ENCODE results near the gene MICAL3. TPM values are rescaled to one million over a fixed set of nuclear protein-coding genes. Genes with fewer than 3 reads are reported as not detected.
"Not testable (repeated sequence)": the region's sequence is repeated elsewhere in the genome, so short reads cannot be mapped to it uniquely, and the experiment has no call there.

MICAL3 gene
- total and polyA plus RNA-seq, 9 donors = 17.5 to 106 (median 81.3) TPM

- TF ChIP-seq POLR2A (IDR thresholded peaks at IDR 0.05) (no peak), CTCF (IDR thresholded peaks at IDR 0.05) (no peak), EP300 (IDR thresholded peaks at IDR 0.05) (no peak)
- WGBS, 3 donors = 90 to 99% (median 90%) methylated on average over 7 of the region's 7 CpGs
- H3K9me3 ChIP-seq = no peaks in the 10 kb centered on the region
- no peaks in the 10 kb centered on the region for H3K27me3 ChIP-seq
- H3K4me1 ChIP-seq (ENCODE audit: insufficient read depth) = peaks cover 3% of the 10 kb centered on the region
- no peak for DNase-seq
- H3K27ac ChIP-seq = no peak overlapping the region
- H3K4me3 ChIP-seq = no peak overlapping the region
- H3K36me3 ChIP-seq = no peaks in the 10 kb centered on the region
- intact Hi-C loops (cut with DNase I) = no loop called here
These were observed 40.3 kb upstream of the MICAL3 start for GRCh38 chr22:18064636-18065035.

GRCh38 chr22:18063715-18064114, 39.4 kb upstream of the MICAL3 start:
- H3K4me3 ChIP-seq; intact Hi-C loops (cut with DNase I); H3K27ac ChIP-seq; H3K36me3 ChIP-seq; H3K4me1 ChIP-seq (ENCODE audit: insufficient read depth); H3K27me3 ChIP-seq; H3K9me3 ChIP-seq: not testable (repeated sequence)
- 57 to 71% (median 58%) methylated on average over 6 of the region's 6 CpGs for WGBS, 3 donors
- DNase-seq = peak in 1 of 5 donors; percentile 16

GRCh38 chr22:18063306-18063705, 38.9 kb upstream of the MICAL3 start:
- intact Hi-C loops (cut with DNase I) = no loop called here
- TF ChIP-seq CTCF (IDR thresholded peaks at IDR 0.05) (no peak), EP300 (IDR thresholded peaks at IDR 0.05) (no peak), POLR2A (IDR thresholded peaks at IDR 0.05) (no peak)
- WGBS, 3 donors = 69 to 78% (median 74%) methylated on average over 7 of the region's 7 CpGs
- Histone ChIP-seq H3K4me1 (ENCODE audit: insufficient read depth) (peaks cover 3% of the 10 kb centered on the region), H3K36me3 (no peaks in the 10 kb centered on the region), H3K27me3 (no peaks in the 10 kb centered on the region), H3K27ac (no peak overlapping the region), H3K4me3 (no peak overlapping the region), H3K9me3 (no peaks in the 10 kb centered on the region)
- DNase-seq = no peak

- intact Hi-C loops (cut with DNase I) = no loop called here
- Histone ChIP-seq H3K36me3 (no peaks in the 10 kb centered on the region), H3K27ac (no peak overlapping the region), H3K4me1 (ENCODE audit: insufficient read depth) (peaks cover 2% of the 10 kb centered on the region), H3K27me3 (no peaks in the 10 kb centered on the region), H3K4me3 (no peak overlapping the region), H3K9me3 (no peaks in the 10 kb centered on the region)
- 95 to 96% (median 96%) methylated on average over 3 of the region's 3 CpGs for WGBS, 3 donors
- no peak for DNase-seq
- TF ChIP-seq POLR2A (IDR thresholded peaks at IDR 0.05) (no peak), EP300 (IDR thresholded peaks at IDR 0.05) (no peak), CTCF (IDR thresholded peaks at IDR 0.05) (no peak)
These were observed 38.1 kb upstream of the MICAL3 start for GRCh38 chr22:18062421-18062820.

GRCh38 chr22:18060646-18061620, 36.6 kb upstream of the MICAL3 start:
- intact Hi-C loops (cut with DNase I) = no loop called here
- no peak overlapping the region for H3K4me3 ChIP-seq
- TF ChIP-seq POLR2A (IDR thresholded peaks at IDR 0.05) (no peak), EP300 (IDR thresholded peaks at IDR 0.05) (no peak), CTCF (IDR thresholded peaks at IDR 0.05) (no peak)
- no peaks in the 10 kb centered on the region for H3K9me3 ChIP-seq
- peaks cover 11% of the 10 kb centered on the region for H3K4me1 ChIP-seq (ENCODE audit: insufficient read depth)
- no peak for DNase-seq
- no peak overlapping the region for H3K27ac ChIP-seq
- no peaks in the 10 kb centered on the region for H3K36me3 ChIP-seq
- H3K27me3 ChIP-seq = no peaks in the 10 kb centered on the region
- WGBS, 3 donors = 63 to 70% (median 65%) methylated on average over 13 of the region's 13 CpGs
